SK-N-SH (cell line): ENCODE measurements around the gene IQUB. TPM values are rescaled to one million over a fixed set of nuclear protein-coding genes. Genes with fewer than 3 reads are reported as not detected.

Source experiments
- CTCF ChIA-PET: fragments of 300-600, 350-600 bp; formaldehyde crosslinking; extraction: SDS; loops from one replicate; lab custom pipeline; 2021; lab: Yijun Ruan, JAX
- POLR2A ChIA-PET: fragments of 350-600 bp; sonication (Branson Sonifier 250); formaldehyde crosslinking; extraction: SDS; loops from one replicate; lab custom pipeline; 2020; ENCODE audit warnings: antibody characterized with exemption, inconsistent platforms; lab: Yijun Ruan, JAX
- DNase-seq: peaks from one replicate; pipeline ENCODE4 v3.0.0; 2012
- H2AFZ ChIP-seq: fragments of 200-600 bp; sonication (generic); 2 replicates; pipeline ENCODE4 v1.8.1; 2016; ENCODE audit warnings: antibody characterized with exemption, mild to moderate bottlenecking, low read depth
- H3F3A ChIP-seq: fragments of 200-600 bp; sonication (generic); replicated peaks from 2 replicates; pipeline ENCODE3; 2016; ENCODE audit warnings: antibody characterized with exemption, mild to moderate bottlenecking; ENCODE audit not compliant: insufficient read depth
- H3K27ac ChIP-seq, 2 experiments: fragments of 200-500 bp in 1 of 2; fragments of 200-600 bp in 1 of 2; sonication (Bioruptor generic) in 1 of 2; sonication (generic), shearing (Covaris generic) in 1 of 2; 2 replicates each; pipeline versions ENCODE4 v1.5.1 to v1.6.1; 2014 to 2016; ENCODE audit warnings: low read depth in 2 of 2, inconsistent platforms in 1 of 2, low read length in 1 of 2, mild to moderate bottlenecking in 1 of 2, mixed read lengths in 1 of 2
- H3K27me3 ChIP-seq: fragments of 200-600 bp; sonication (generic), shearing (Covaris generic); 2 replicates; pipeline ENCODE4 v1.6.1; 2016; ENCODE audit warnings: mixed run types; ENCODE audit not compliant: insufficient read depth
- H3K36me3 ChIP-seq, 2 experiments: fragments of 200-500 bp in 1 of 2; fragments of 200-600 bp in 1 of 2; sonication (Bioruptor generic) in 1 of 2; sonication (generic) in 1 of 2; replicated peaks in 1 of 2; 2 replicates each; pipeline versions ENCODE3 to v1.5.1; 2014 to 2016; ENCODE audit warnings: low read length in 1 of 2, mild to moderate bottlenecking in 1 of 2; ENCODE audit not compliant: insufficient read depth in 2 of 2, control insufficient read depth in 1 of 2
- H3K4me1 ChIP-seq, 2 experiments: fragments of 200-500 bp in 1 of 2; fragments of 200-600 bp in 1 of 2; sonication (Bioruptor generic) in 1 of 2; sonication (generic), shearing (Covaris generic) in 1 of 2; 2 replicates each; pipeline versions ENCODE4 v1.5.1 to v1.6.1; 2014 to 2016; ENCODE audit warnings: low read depth in 1 of 2, low read length in 1 of 2, mixed run types in 1 of 2; ENCODE audit not compliant: insufficient read depth in 2 of 2, control insufficient read depth in 1 of 2
- H3K4me2 ChIP-seq: fragments of 200-600 bp; sonication (generic), shearing (Covaris generic); 2 replicates; pipeline ENCODE4 v1.6.1; 2017; ENCODE audit warnings: mixed run types
- H3K4me3 ChIP-seq, 2 experiments: fragments of 200-500 bp in 1 of 2; fragments of 200-600 bp in 1 of 2; sonication (Bioruptor generic) in 1 of 2; sonication (generic), shearing (Covaris generic) in 1 of 2; 2 replicates each; pipeline versions ENCODE4 v1.5.1 to v1.8.1; 2014 to 2016; ENCODE audit warnings: low read depth in 2 of 2, inconsistent platforms in 1 of 2, low read length in 1 of 2, mild to moderate bottlenecking in 1 of 2, mixed read lengths in 1 of 2, moderate library complexity in 1 of 2
- H3K79me2 ChIP-seq: fragments of 200-600 bp; sonication (generic); 2 replicates; pipeline ENCODE4 v1.8.1; 2017; ENCODE audit warnings: mild to moderate bottlenecking; ENCODE audit not compliant: insufficient read depth
- H3K9ac ChIP-seq: fragments of 200-600 bp; sonication (generic); 2 replicates; pipeline ENCODE4 v1.6.1; 2017; ENCODE audit warnings: mixed run types
- H3K9me2 ChIP-seq: fragments of 200-600 bp; sonication (generic); 2 replicates; pipeline ENCODE4 v1.6.1; 2017; ENCODE audit warnings: mixed run types
- H3K9me3 ChIP-seq: fragments of 200-600 bp; sonication (generic); 2 replicates; pipeline ENCODE4 v1.6.1; 2017; ENCODE audit warnings: mixed run types, mild to moderate bottlenecking, moderate library complexity
- H4K20me1 ChIP-seq: fragments of 200-600 bp; sonication (generic); 2 replicates; pipeline ENCODE4 v1.6.1; 2017; ENCODE audit warnings: mild to moderate bottlenecking, mixed run types; ENCODE audit not compliant: insufficient read depth
- CTCF ChIP-seq: fragments of 200-600 bp; sonication (generic); IDR thresholded peaks from 2 replicates; pipeline ENCODE4 v1.6.1; 2017; ENCODE audit warnings: antibody characterized with exemption, mild to moderate bottlenecking, moderate library complexity
- ELF1 ChIP-seq: IDR thresholded peaks from 2 replicates; pipeline ENCODE4 v1.4.0; 2012
- EZH2phosphoT487 ChIP-seq: fragments of 200-600 bp; sonication (generic); IDR thresholded peaks from 2 replicates; pipeline ENCODE4 v1.6.1; 2017; ENCODE audit warnings: low read depth, mixed run types, mild to moderate bottlenecking, antibody characterized with exemption, moderate library complexity, borderline replicate concordance
- GATA2 ChIP-seq: sonication (generic); formaldehyde crosslinking; IDR thresholded peaks from 2 replicates; pipeline ENCODE4 v1.5.0; 2020; ENCODE audit warnings: mild to moderate bottlenecking, missing genetic modification reagents
- MAX ChIP-seq: IDR thresholded peaks from 2 replicates; pipeline ENCODE4 v1.4.0; 2012; ENCODE audit warnings: low read depth
- MEF2A ChIP-seq: IDR thresholded peaks from 2 replicates; pipeline ENCODE4 v1.4.0; 2012; ENCODE audit warnings: low read depth, borderline replicate concordance
- NRF1 ChIP-seq: IDR thresholded peaks from 2 replicates; pipeline ENCODE4 v1.6.1; 2012; ENCODE audit warnings: low read depth, mild to moderate bottlenecking, low read length
- POLR2AphosphoS5 ChIP-seq: IDR thresholded peaks from 2 replicates; pipeline ENCODE4 v1.6.1; 2012; ENCODE audit warnings: low read depth, low read length
- RAD21 ChIP-seq: IDR thresholded peaks from 2 replicates; pipeline ENCODE4 v1.6.1; 2012; ENCODE audit warnings: mild to moderate bottlenecking, low read length
- RCOR1 ChIP-seq: fragments of 150-350 bp; IDR thresholded peaks from 2 replicates; pipeline ENCODE4 v1.6.1; 2017; ENCODE audit warnings: antibody characterized with exemption, low read length
- SMC3 ChIP-seq: IDR thresholded peaks from 2 replicates; pipeline ENCODE4 v1.6.1; 2012; ENCODE audit warnings: low read depth, low read length, improper control_type of control experiment
- TEAD4 ChIP-seq: IDR thresholded peaks from 2 replicates; pipeline ENCODE4 v1.4.0; 2012; ENCODE audit warnings: mild to moderate bottlenecking, borderline replicate concordance; ENCODE audit not compliant: insufficient read depth
- USF2 ChIP-seq: fragments of 150-350 bp; IDR thresholded peaks from 2 replicates; pipeline ENCODE4 v1.6.1; 2017; ENCODE audit warnings: antibody characterized with exemption, low read length, low read depth, borderline replicate concordance
- YY1 ChIP-seq: IDR thresholded peaks from 2 replicates; pipeline ENCODE4 v1.4.0; 2012; ENCODE audit warnings: low read depth, mild to moderate bottlenecking
- WGBS: methylation state at CpG from one replicate; pipeline ENCODE4 v1.1.6; 2017; ENCODE audit warnings: low lambda C conversion rate; 5-methylcytosine and 5-hydroxymethylcytosine counted together
- polyA plus RNA-seq, 3 experiments: library from polyadenylated mRNA; depleted of rRNA; stranded (reverse); fragments of >200 nt; gene quantifications; 2 replicates each; pipeline ENCODE4 v1.2.3, GENCODE V29; 2012
- TF ChIP-seq, protein P1 (sequence below): IDR thresholded peaks from 2 replicates; pipeline ENCODE4; 2012

IQUB gene
- polyA plus RNA-seq, 1 of the 3 experiments (the other 2 are of a cell fraction), result 0.10 TPM

DNA sequence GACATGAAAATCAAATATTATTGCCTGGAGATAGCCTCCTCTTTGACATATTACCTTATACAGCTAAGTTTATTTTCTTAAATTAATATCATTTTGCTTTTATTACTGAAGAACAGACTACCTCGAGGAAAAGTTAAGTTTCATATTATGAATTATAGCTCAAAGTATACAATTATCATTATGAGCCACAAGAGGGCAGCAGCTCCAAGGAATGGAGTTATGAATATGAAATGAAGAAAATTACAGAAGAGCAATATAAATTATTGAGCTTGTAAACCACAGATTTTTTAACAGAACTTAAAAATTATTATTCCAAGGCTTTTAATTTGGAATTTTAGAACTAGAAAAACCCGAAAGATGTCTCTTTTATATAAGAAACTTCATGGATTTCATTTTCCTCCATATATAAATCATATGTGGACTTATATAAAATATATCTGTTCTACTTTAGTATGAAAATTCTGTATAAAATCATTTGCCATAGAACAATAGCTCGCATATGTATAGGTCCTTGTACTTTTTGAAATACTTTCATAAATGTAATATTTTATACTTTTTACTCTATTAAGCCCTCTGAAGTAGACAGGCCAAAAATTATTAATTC lies 40.1 kb downstream of the IQUB start:
- Histone ChIP-seq H3K27me3 (no peaks in the 10 kb centered on the region), H4K20me1 (no peaks in the 10 kb centered on the region), H3K4me2 (peak overlapping the region; percentile 32; the same call in 1 of the 2 replicates), H3K36me3 (no peaks in the 10 kb centered on the region), H3K9me3 (peaks cover 5% of the 10 kb centered on the region; the same call in 1 of the 2 replicates), H3K27ac (no peak overlapping the region), H3K79me2 (no peaks in the 10 kb centered on the region), H3K9ac (no peak overlapping the region), H3K9me2 (no peaks in the 10 kb centered on the region), H3K4me3 (no peak overlapping the region; a peak in 1 of 4 replicates), H2AFZ (peak overlapping the region; percentile 44; the same call in 1 of the 2 replicates), H3K4me1 (no peaks in the 10 kb centered on the region; a peak in 1 of 4 replicates), H3F3A (no peaks in the 10 kb centered on the region)
- DNase-seq, result peak; percentile 41
- CTCF ChIA-PET, result interaction anchor here (0.5 to 3.3 kb wide), 50 partner anchors 8 to 1907 kb away, joined by 3 to 69 read pairs (median 4); partner anchors contain the start of genes GPR37, IQUB, NDUFA5 and WASL
- under 1% methylated on average over 3 of the region's 3 CpGs for WGBS
- TF ChIP-seq CTCF (peak; percentile 98), RAD21 (peak; percentile 92), YY1 (no peak), SMC3 (peak; percentile 58)
- POLR2A ChIA-PET, result interaction anchor here (0.6 kb wide), 1 partner anchor 352 kb away, joined by 3 read pairs; no protein-coding TSS in a partner anchor

GRCh38 chr7:123492485-123492884 lies 41.9 kb downstream of the IQUB start:
- Histone ChIP-seq H3F3A (no peaks in the 10 kb centered on the region), H3K4me3 (no peak overlapping the region), H3K27ac (no peak overlapping the region), H3K4me1 (no peaks in the 10 kb centered on the region; a peak in 1 of 4 replicates), H4K20me1 (no peaks in the 10 kb centered on the region), H3K9ac (no peak overlapping the region), H3K4me2 (no peak overlapping the region), H3K9me2 (no peaks in the 10 kb centered on the region), H3K9me3 (peaks cover 5% of the 10 kb centered on the region; the same call in 1 of the 2 replicates), H3K79me2 (no peaks in the 10 kb centered on the region), H2AFZ (no peak overlapping the region), H3K36me3 (no peaks in the 10 kb centered on the region), H3K27me3 (no peaks in the 10 kb centered on the region)
- ChIA-PET CTCF (interaction anchor here (0.6 to 2.5 kb wide), 22 partner anchors 8 to 380 kb away, joined by 3 to 23 read pairs (median 3); partner anchors contain the start of gene NDUFA5), POLR2A (no interaction called here)
- DNase-seq, result no peak
- WGBS, result 46% methylated on average over 3 of the region's 3 CpGs
- TF ChIP-seq TEAD4, result no peak
- TF ChIP-seq, protein P1, sequence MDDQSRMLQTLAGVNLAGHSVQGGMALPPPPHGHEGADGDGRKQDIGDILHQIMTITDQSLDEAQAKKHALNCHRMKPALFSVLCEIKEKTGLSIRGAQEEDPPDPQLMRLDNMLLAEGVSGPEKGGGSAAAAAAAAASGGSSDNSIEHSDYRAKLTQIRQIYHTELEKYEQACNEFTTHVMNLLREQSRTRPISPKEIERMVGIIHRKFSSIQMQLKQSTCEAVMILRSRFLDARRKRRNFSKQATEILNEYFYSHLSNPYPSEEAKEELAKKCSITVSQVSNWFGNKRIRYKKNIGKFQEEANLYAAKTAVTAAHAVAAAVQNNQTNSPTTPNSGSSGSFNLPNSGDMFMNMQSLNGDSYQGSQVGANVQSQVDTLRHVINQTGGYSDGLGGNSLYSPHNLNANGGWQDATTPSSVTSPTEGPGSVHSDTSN, result no peak

- H3K36me3 ChIP-seq, result no peaks in the 10 kb centered on the region
- no peak overlapping the region for H3K9ac ChIP-seq
- no peak for TF ChIP-seq RAD21
- TF ChIP-seq EZH2phosphoT487, result no peak
- TF ChIP-seq MAX, result no peak
- no peak for TF ChIP-seq NRF1
- no peak for TF ChIP-seq GATA2
- TF ChIP-seq POLR2AphosphoS5, result no peak
- TF ChIP-seq USF2, result no peak
- no peak for TF ChIP-seq RCOR1
- TF ChIP-seq ELF1, result no peak
- TF ChIP-seq, protein P1, result no peak
- TF ChIP-seq MEF2A, result no peak
Observed at GRCh38 chr7:123485721-123486120, 48.7 kb downstream of the IQUB start.

More at GRCh38 chr7:123485721-123486120, 48.7 kb downstream of the IQUB start:
- no peaks in the 10 kb centered on the region for H4K20me1 ChIP-seq
- CTCF ChIA-PET, result interaction anchor here (1.1 kb wide), 1 partner anchor 9 kb away, joined by 3 read pairs; no protein-coding TSS in a partner anchor
- H3K9me2 ChIP-seq, result no peaks in the 10 kb centered on the region
- H3K4me3 ChIP-seq, result no peak overlapping the region
- no peaks in the 10 kb centered on the region for H3K79me2 ChIP-seq
- no peak for DNase-seq
- no peak overlapping the region for H3K4me2 ChIP-seq
- POLR2A ChIA-PET, result no interaction called here
- no peaks in the 10 kb centered on the region for H3F3A ChIP-seq
- peaks cover 5% of the 10 kb centered on the region; the same call in 1 of the 2 replicates for H3K9me3 ChIP-seq
- H3K4me1 ChIP-seq, result no peaks in the 10 kb centered on the region; a peak in 1 of 4 replicates
- no peak overlapping the region for H3K27ac ChIP-seq
- H2AFZ ChIP-seq, result no peak overlapping the region
- no peaks in the 10 kb centered on the region for H3K27me3 ChIP-seq
- WGBS, result 35% methylated on average over 2 of the region's 2 CpGs
